Activated T-helper 17 cell treated with anti-CD3 and anti-CD28 coated beads, Interleukin-2, amount 50 U/mL, for 72 hours (primary cell): ENCODE results near the gene PLXNB3. TPM values are rescaled to one million over a fixed set of nuclear protein-coding genes. Genes with fewer than 3 reads are reported as not detected.
A peak's percentile ranks its signal among the peaks of the same experiment; 100 is the strongest.
"Not testable (repeated sequence)": the region's sequence is repeated elsewhere in the genome, so short reads cannot be mapped to it uniquely, and the experiment has no call there.

Experiments
- ATAC-seq: fragments of 150-1000 bp; cut with Tn5 transposase; replicated peaks from 2 replicates; pipeline ENCODE4 v1.10.0; 2021; ENCODE audit warnings: mild to moderate bottlenecking, moderate library complexity
- H3K27ac Mint-ChIP-seq: one replicate; pipeline ENCODE4 v1.8.0; 2022; ENCODE audit warnings: mixed read lengths
- H3K27me3 Mint-ChIP-seq: one replicate; pipeline ENCODE4 v1.8.0; 2022; ENCODE audit warnings: mixed read lengths
- H3K36me3 Mint-ChIP-seq: one replicate; pipeline ENCODE4 v1.8.0; 2022; ENCODE audit warnings: low read depth, mild to moderate bottlenecking, mixed read lengths
- H3K4me1 Mint-ChIP-seq: one replicate; pipeline ENCODE4 v1.8.0; 2022; ENCODE audit warnings: mixed read lengths
- H3K4me3 Mint-ChIP-seq: one replicate; pipeline ENCODE4 v1.8.0; 2022; ENCODE audit warnings: mild to moderate bottlenecking, mixed read lengths
- H3K9me3 Mint-ChIP-seq: one replicate; pipeline ENCODE4 v1.8.0; 2022; ENCODE audit warnings: mixed read lengths
- total RNA-seq, 2 donors: library from RNA; stranded (reverse); gene quantifications; one replicate each; pipeline ENCODE4 v1.2.3, GENCODE V29; 2022

The PLXNB3 gene
- total RNA-seq, 2 donors from 2014 or later = 0.45 to 7.9 TPM

- H3K36me3 Mint-ChIP-seq = no peaks in the 10 kb centered on the region
- H3K4me1 Mint-ChIP-seq = peaks cover 7% of the 10 kb centered on the region
- no peaks in the 10 kb centered on the region for H3K27me3 Mint-ChIP-seq
- H3K4me3 Mint-ChIP-seq = no peak overlapping the region
- ATAC-seq = no peak
- no peaks in the 10 kb centered on the region for H3K9me3 Mint-ChIP-seq
- H3K27ac Mint-ChIP-seq = no peak overlapping the region
Measured at GRCh38 chrX:153812220-153812619, 48.2 kb downstream of the PLXNB3 start.

- no peaks in the 10 kb centered on the region for H3K9me3 Mint-ChIP-seq
- no peaks in the 10 kb centered on the region for H3K36me3 Mint-ChIP-seq
- no peak overlapping the region for H3K27ac Mint-ChIP-seq
- ATAC-seq = no peak
- H3K4me1 Mint-ChIP-seq = peaks cover 11% of the 10 kb centered on the region
- H3K4me3 Mint-ChIP-seq = no peak overlapping the region
- no peaks in the 10 kb centered on the region for H3K27me3 Mint-ChIP-seq
Measured at GRCh38 chrX:153813161-153813560, 49.1 kb downstream of the PLXNB3 start.

DNA sequence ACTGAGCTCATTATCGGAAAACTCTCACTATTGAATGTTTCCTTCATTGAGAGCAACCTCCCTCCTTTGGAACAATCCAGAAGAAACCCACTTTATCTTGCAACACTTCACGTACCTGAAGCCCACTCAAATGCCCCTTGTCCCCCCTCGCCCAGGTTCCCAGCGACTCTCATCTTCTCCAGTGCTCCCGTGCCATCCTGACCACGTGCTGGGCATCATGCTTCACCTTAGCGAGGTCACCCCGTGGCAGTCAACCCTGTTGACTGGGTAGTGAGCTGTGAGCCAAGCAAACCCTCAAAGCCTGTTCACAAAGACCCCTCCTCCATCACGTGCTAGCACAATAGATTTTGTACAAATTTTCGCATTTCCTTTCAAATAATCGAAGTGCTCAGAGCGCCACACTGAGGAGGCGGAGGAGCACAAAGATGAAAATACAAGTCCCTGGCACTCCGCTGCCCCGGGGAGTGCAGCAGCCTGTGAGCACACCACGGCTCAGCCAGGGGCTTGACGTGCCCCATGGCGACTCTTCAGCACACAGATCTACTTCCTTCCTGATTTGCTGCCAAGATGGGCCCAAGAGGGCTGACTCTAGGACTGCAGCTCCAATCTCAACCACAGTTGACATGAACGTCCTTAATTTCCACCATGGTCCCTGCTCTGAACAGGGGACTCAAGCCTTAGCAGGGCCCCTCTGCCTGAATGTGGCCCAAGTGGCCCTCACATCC lies 50.7 kb downstream of the PLXNB3 start:
- ATAC-seq = no peak
- no peaks in the 10 kb centered on the region for H3K36me3 Mint-ChIP-seq
- no peak overlapping the region for H3K27ac Mint-ChIP-seq
- peaks cover 11% of the 10 kb centered on the region for H3K4me1 Mint-ChIP-seq
- H3K4me3 Mint-ChIP-seq = no peak overlapping the region
- no peaks in the 10 kb centered on the region for H3K27me3 Mint-ChIP-seq
- no peaks in the 10 kb centered on the region for H3K9me3 Mint-ChIP-seq

DNA sequence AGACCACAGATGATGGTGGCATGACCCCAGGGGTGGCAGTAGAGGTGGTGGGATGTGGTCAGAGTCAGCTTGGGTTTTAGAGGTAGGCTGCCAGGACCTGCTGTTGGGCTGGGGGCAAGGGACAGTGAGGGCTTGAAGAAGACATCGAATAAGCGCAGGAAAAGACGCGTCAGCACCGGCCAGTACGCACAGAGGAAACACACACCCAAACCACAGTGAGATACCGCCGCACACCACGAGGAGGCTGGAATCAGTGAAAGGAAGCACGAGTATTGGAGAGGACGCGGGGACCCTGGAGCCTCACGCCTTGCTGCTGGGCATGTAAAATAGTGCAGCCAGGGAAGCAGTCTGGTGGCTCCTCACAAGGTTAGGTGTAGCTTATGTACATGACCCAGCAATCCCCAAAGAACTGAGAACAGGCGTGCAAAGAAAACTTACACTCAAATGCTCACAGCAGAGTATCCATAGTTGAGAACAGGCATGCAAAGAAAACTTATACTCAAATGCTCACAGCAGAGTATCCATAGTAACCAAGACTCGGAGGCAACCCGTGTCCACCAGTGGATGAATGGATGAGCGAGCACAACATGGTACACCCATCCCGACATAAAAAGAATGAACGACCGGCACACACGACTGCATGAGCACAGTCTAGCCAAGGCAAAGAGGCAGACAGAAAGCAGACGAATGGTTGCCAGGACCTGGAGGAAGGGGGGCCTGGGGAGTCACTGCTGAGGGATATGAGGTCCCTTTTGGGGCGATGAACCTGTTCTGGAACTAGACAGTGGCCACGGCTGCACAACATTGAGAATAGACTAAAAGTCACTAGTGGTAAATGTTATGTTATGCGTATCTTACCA lies 53.0 kb downstream of the PLXNB3 start:
- H3K4me3 Mint-ChIP-seq = peak overlapping the region; percentile 60
- H3K27me3 Mint-ChIP-seq = no peaks in the 10 kb centered on the region
- H3K36me3 Mint-ChIP-seq = no peaks in the 10 kb centered on the region
- no peaks in the 10 kb centered on the region for H3K9me3 Mint-ChIP-seq
- peak; percentile 60 for ATAC-seq
- peak overlapping the region; percentile 15 for H3K27ac Mint-ChIP-seq
- H3K4me1 Mint-ChIP-seq = peaks cover 11% of the 10 kb centered on the region

DNA sequence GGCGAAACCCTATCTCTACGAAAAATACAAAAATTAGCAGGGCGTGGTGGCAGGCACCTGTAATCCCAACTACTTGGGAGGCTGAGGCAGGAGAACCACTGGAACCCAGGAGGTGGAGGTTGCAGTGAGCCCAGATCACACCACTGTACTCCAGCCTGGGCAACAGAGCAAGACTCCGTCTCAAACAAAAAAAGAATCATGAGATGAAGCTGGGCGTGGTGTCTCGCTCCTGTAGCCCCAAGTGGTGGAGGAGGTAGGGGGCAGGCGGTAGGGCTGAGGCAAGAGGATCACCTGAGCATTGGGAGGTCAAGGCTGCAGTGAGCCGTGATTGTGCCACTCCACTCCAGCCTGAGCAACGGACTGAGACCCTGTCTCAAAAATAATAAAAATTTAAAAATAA lies 54.0 kb downstream of the PLXNB3 start:
- H3K9me3 Mint-ChIP-seq, H3K27me3 Mint-ChIP-seq, H3K27ac Mint-ChIP-seq, ATAC-seq, H3K36me3 Mint-ChIP-seq: not testable (repeated sequence)
- H3K4me3 Mint-ChIP-seq = peak overlapping the region; percentile 21
- H3K4me1 Mint-ChIP-seq = peaks cover 14% of the 10 kb centered on the region

- no peaks in the 10 kb centered on the region for H3K36me3 Mint-ChIP-seq
- H3K4me3 Mint-ChIP-seq = peak overlapping the region; percentile 68
- ATAC-seq = peak; percentile 88
- peaks cover 14% of the 10 kb centered on the region for H3K4me1 Mint-ChIP-seq
- H3K9me3 Mint-ChIP-seq = no peaks in the 10 kb centered on the region
- no peak overlapping the region for H3K27ac Mint-ChIP-seq
- no peaks in the 10 kb centered on the region for H3K27me3 Mint-ChIP-seq
Measured at GRCh38 chrX:153818571-153819383, 54.7 kb downstream of the PLXNB3 start.

- Mint-ChIP-seq H3K9me3 (no peaks in the 10 kb centered on the region), H3K36me3 (no peaks in the 10 kb centered on the region), H3K27ac (no peak overlapping the region), H3K27me3 (no peaks in the 10 kb centered on the region), H3K4me3 (peak overlapping the region; percentile 68), H3K4me1 (peaks cover 14% of the 10 kb centered on the region)
- no peak for ATAC-seq
Measured at GRCh38 chrX:153819384-153820040, 55.5 kb downstream of the PLXNB3 start.

- Mint-ChIP-seq H3K36me3 (no peaks in the 10 kb centered on the region), H3K9me3 (no peaks in the 10 kb centered on the region), H3K27me3 (no peaks in the 10 kb centered on the region), H3K27ac (no peak overlapping the region), H3K4me1 (peaks cover 14% of the 10 kb centered on the region), H3K4me3 (no peak overlapping the region)
- ATAC-seq = no peak
Measured at GRCh38 chrX:153820601-153821000, 56.6 kb downstream of the PLXNB3 start.

DNA sequence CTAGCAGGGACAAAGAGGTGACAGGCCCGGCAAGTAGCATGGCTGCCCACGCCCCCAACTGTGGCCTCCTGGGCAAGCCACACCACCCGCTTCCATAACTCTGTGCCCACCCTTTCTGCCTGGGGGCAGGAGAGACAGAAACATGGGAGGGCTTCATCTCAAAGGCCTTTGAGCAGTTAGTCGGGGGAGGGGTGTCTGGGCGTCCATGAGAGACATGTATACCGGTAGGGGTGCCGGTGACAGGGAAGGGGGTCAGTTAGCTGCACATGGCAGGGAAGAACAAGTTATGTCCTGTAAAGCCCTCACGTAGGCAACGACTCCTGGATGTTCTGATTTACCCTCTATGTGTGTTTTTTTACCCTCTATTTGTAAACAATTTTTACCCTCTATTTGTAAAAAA lies 57.0 kb downstream of the PLXNB3 start:
- H3K4me3 Mint-ChIP-seq = peak overlapping the region; percentile 45
- no peaks in the 10 kb centered on the region for H3K27me3 Mint-ChIP-seq
- no peak for ATAC-seq
- H3K36me3 Mint-ChIP-seq = no peaks in the 10 kb centered on the region
- peaks cover 14% of the 10 kb centered on the region for H3K4me1 Mint-ChIP-seq
- no peaks in the 10 kb centered on the region for H3K9me3 Mint-ChIP-seq
- H3K27ac Mint-ChIP-seq = no peak overlapping the region

DNA sequence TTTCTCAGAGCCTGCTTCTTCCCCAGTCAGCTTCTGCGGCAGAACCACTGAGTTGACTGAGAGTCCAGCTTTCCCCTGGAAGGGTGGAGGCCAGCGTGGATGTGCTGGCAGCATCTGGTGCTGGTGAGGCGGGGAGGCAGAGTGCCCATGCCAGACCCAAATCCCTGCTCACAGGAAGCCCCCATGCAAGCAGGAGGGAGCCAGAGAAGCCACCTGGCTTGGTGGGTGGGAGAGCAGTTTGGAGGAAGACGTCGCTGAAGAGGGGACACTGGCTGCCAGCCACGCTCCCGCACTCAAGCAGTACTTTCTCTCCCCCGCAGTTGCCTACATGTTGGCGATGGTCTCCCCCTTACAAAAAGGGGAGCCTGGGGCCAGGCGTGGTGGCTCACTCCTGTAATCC lies 60.3 kb downstream of the PLXNB3 start:
- H3K4me3 Mint-ChIP-seq = no peak overlapping the region
- ATAC-seq = no peak

DNA sequence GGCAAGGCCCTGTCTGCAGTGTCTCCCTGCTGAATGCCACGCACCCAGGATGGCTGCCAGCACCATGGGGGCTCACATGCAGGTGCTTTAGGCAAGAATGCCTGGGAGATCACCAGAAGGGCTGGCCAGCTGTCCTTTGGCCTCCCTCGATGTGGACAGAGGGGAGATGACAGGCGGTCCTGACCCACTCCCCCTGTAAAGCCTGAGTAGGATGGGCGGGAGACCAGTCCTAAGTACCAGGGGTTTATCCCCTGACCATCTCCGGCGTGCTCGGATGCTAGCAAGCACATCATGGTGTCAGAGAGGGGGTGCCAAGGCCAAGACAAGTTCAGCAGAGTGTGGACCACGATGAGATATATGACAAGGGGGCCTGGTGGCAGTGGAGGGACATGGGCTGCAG lies 61.0 kb downstream of the PLXNB3 start:
- no peaks in the 10 kb centered on the region for H3K36me3 Mint-ChIP-seq
- peaks cover 13% of the 10 kb centered on the region for H3K4me1 Mint-ChIP-seq
- H3K4me3 Mint-ChIP-seq = no peak overlapping the region
- no peak overlapping the region for H3K27ac Mint-ChIP-seq
- ATAC-seq = no peak
- no peaks in the 10 kb centered on the region for H3K27me3 Mint-ChIP-seq
- no peaks in the 10 kb centered on the region for H3K9me3 Mint-ChIP-seq

More for the DNA sequence above, 60.3 kb downstream of the PLXNB3 start:
- H3K4me1 Mint-ChIP-seq = peaks cover 13% of the 10 kb centered on the region
- no peaks in the 10 kb centered on the region for H3K27me3 Mint-ChIP-seq
- H3K36me3 Mint-ChIP-seq = no peaks in the 10 kb centered on the region
- no peaks in the 10 kb centered on the region for H3K9me3 Mint-ChIP-seq
- H3K27ac Mint-ChIP-seq = no peak overlapping the region
